Adipocyte (in vitro differentiated cells): ENCODE results near the gene TIMM23.
"Not testable (repeated sequence)": the region's sequence is repeated elsewhere in the genome, so short reads cannot be mapped to it uniquely, and the experiment has no call there.

ENCODE experiments used
- DNase-seq: peaks from one replicate; pipeline ENCODE4 v3.0.0-alpha.2; 2015; ENCODE audit warnings: low read depth
- H3K27me3 ChIP-seq: replicated peaks from 2 replicates; pipeline ENCODE4 v1.7.0; 2013; ENCODE audit warnings: mild to moderate bottlenecking, low read length, moderate library complexity; ENCODE audit not compliant: control insufficient read depth, insufficient read depth
- H3K36me3 ChIP-seq: 2 replicates; pipeline ENCODE4 v1.7.0; 2013; ENCODE audit warnings: low read length, mild to moderate bottlenecking, moderate library complexity; ENCODE audit not compliant: control insufficient read depth, insufficient read depth, severe bottlenecking
- H3K4me1 ChIP-seq: 2 replicates; pipeline ENCODE4 v1.7.0; 2013; ENCODE audit warnings: mild to moderate bottlenecking, low read length, moderate library complexity; ENCODE audit not compliant: control insufficient read depth, insufficient read depth
- H3K4me3 ChIP-seq: 2 replicates; pipeline ENCODE4 v1.7.0; 2013; ENCODE audit warnings: mild to moderate bottlenecking, low read length, moderate library complexity
- H3K9ac ChIP-seq: 2 replicates; pipeline ENCODE4 v1.7.0; 2013; ENCODE audit warnings: mild to moderate bottlenecking, low read length, moderate library complexity
- H3K9me3 ChIP-seq: 2 replicates; pipeline ENCODE4 v1.7.0; 2013; ENCODE audit warnings: mild to moderate bottlenecking, low read length, moderate library complexity; ENCODE audit not compliant: control insufficient read depth

The TIMM23 gene

DNA sequence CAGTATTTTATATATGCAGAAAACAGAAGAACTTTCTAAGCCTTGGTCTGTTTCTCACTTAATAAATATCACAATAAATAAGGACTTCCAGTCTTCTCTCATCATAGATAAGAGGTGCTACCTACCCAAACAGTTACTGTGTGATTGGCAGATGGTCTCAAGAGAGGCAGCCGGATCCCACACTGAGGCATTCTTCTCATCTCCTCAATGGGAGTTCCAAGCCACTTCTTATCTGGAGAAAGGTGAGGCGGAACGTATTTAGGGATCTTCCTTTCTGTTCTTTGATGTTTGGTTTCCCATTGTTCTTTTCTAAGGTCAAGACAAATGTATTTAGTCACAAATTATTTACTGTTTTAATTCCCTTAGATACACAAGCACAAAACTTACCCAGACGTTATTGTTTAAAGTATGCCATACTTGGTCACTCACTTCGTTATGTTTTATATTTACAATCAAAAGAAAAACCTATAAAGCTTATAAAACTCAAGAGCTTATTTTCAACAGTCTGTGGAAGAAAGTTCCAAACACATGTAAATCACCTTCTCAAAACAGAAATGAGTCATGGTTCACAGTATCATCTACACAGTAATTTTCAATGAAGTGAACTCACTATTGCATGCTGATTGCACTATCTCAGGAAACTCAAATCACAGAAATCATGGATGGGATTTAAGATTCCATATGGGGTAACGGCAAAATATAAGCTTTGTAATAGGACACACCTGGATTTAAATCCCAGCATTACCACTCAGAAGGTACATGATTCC lies 9.4 kb upstream of the TIMM23 start:
- H3K36me3 ChIP-seq = not testable (repeated sequence)

GRCh38 chr10:45971019-45971418 lies 1.3 kb upstream of the TIMM23 start:
- peaks cover 11% of the 10 kb centered on the region for H3K4me1 ChIP-seq
- H3K36me3 ChIP-seq, H3K9me3 ChIP-seq, DNase-seq, H3K27me3 ChIP-seq: not testable (repeated sequence)
- H3K4me3 ChIP-seq = peak overlapping the region; percentile 92
- H3K9ac ChIP-seq = peak overlapping the region; percentile 92

More for the DNA sequence above, 9.4 kb upstream of the TIMM23 start:
- DNase-seq, H3K27me3 ChIP-seq, H3K9ac ChIP-seq, H3K9me3 ChIP-seq, H3K4me3 ChIP-seq, H3K4me1 ChIP-seq: not testable (repeated sequence)

DNA sequence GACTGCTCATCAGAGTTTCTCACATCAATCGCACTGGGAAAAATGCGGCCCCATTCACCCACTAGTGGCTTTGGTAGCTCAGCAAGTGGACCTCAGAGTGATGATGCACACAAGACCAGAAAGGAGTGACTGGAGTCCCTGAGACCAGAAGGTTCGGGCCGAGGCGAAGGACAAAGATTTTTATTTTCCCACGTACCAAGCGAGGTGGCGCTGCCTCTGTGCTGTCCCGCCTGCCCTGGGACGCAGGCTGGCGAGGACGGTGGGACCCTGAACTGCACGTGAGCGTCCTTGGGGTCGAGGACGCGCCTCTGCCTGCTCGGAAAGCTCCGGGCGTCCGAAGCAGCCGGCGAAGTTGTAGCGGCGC lies 565 bp upstream of the TIMM23 start:
- not testable (repeated sequence) for H3K36me3 ChIP-seq, H3K9me3 ChIP-seq, H3K27me3 ChIP-seq
- peak overlapping the region; percentile 92 for H3K4me3 ChIP-seq
- peaks cover 11% of the 10 kb centered on the region for H3K4me1 ChIP-seq
- H3K9ac ChIP-seq = peak overlapping the region; percentile 92
- DNase-seq = peak; percentile 26

GRCh38 chr10:45972813-45973169 lies 502 bp downstream of the TIMM23 start:
- Histone ChIP-seq H3K36me3 (peaks cover 13% of the 10 kb centered on the region), H3K4me1 (peaks cover 11% of the 10 kb centered on the region), H3K9ac (peak overlapping the region; percentile 92), H3K4me3 (peak overlapping the region; percentile 92)
- H3K9me3 ChIP-seq, H3K27me3 ChIP-seq: not testable (repeated sequence)
- peak; percentile 39 for DNase-seq

DNA sequence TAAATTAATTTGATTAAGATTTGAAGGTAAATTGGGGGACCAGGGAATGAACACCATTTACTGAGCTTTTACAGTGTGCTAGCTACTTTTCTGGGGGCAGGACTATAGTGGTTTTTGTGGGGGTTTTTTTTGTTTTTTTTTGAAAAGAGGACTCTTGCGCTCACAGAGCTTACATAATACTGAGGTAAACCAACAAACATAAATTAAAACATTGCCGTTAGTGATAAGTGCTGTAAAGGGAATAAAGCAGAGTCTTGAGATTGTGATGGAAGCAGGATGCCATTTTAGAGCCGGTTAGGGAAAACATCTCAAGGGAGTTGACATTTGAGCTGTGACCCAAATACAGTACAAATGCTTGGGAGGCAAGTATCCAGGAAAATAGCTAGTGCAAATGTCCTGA lies 1.8 kb downstream of the TIMM23 start:
- Histone ChIP-seq H3K9ac (peak overlapping the region; percentile 29), H3K4me1 (peaks cover 11% of the 10 kb centered on the region), H3K4me3 (peak overlapping the region; percentile 92), H3K36me3 (peaks cover 16% of the 10 kb centered on the region)
- not testable (repeated sequence) for H3K9me3 ChIP-seq, DNase-seq, H3K27me3 ChIP-seq

GRCh38 chr10:45978554-45978953 lies 6.3 kb downstream of the TIMM23 start:
- H3K4me3 ChIP-seq, H3K4me1 ChIP-seq, H3K9me3 ChIP-seq, H3K27me3 ChIP-seq, H3K9ac ChIP-seq, DNase-seq: not testable (repeated sequence)
- peaks cover 18% of the 10 kb centered on the region for H3K36me3 ChIP-seq

GRCh38 chr10:45981367-45981766 lies 9.1 kb downstream of the TIMM23 start:
- peak; percentile 4 for DNase-seq
- H3K9ac ChIP-seq, H3K9me3 ChIP-seq, H3K4me3 ChIP-seq, H3K4me1 ChIP-seq, H3K27me3 ChIP-seq: not testable (repeated sequence)
- H3K36me3 ChIP-seq = peaks cover 26% of the 10 kb centered on the region

GRCh38 chr10:45983538-45984186 lies 11.4 kb downstream of the TIMM23 start:
- H3K4me3 ChIP-seq, H3K9me3 ChIP-seq, H3K9ac ChIP-seq, H3K27me3 ChIP-seq, H3K4me1 ChIP-seq: not testable (repeated sequence)
- DNase-seq = peak; percentile 69
- peaks cover 23% of the 10 kb centered on the region for H3K36me3 ChIP-seq

DNA sequence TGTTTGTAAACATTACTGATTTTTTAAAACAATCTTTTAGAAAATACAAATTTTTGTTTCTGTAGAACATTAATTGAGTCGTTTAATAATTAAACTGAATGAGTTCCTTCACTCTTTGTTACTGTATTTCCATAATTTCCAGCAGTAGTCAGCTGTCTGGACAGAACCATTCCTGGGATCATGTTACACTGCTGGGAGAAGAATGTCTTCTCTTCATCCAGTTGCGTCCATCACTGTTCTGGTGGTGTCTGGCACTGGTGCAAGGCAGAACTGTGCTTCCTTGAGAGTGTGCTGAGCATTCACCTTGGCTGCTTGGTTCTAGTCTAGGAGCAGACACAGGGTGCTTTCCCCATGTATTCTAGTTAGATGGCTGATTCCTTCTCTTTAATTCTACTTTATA lies 12.2 kb downstream of the TIMM23 start:
- H3K27me3 ChIP-seq, H3K4me1 ChIP-seq, H3K4me3 ChIP-seq, H3K9me3 ChIP-seq, H3K9ac ChIP-seq, DNase-seq: not testable (repeated sequence)
- H3K36me3 ChIP-seq = peaks cover 26% of the 10 kb centered on the region

GRCh38 chr10:45985590-45985989 lies 13.3 kb downstream of the TIMM23 start:
- H3K9ac ChIP-seq, DNase-seq, H3K9me3 ChIP-seq, H3K27me3 ChIP-seq, H3K4me1 ChIP-seq, H3K4me3 ChIP-seq: not testable (repeated sequence)
- H3K36me3 ChIP-seq = peaks cover 31% of the 10 kb centered on the region

DNA sequence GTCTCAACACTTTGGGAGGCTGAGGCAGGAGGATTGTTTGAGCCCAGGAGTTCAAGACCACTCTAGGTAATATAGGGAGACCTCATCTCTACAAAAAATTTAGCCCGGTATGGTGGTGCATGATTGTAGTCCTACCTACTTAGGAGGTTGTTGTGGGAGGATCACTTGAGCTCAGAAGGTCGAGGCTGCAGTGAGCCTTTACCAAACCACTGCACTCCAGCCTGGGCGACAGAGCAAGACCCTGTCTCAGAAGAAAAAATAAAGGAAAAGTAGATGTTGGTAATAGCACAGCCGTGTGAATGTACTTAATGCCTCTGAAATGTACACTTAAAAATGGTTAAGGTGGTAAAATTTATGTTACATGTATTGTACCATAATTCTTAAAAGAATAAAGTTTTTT lies 25.3 kb downstream of the TIMM23 start:
- no peak overlapping the region for H3K4me3 ChIP-seq
- H3K9me3 ChIP-seq = no peaks in the 10 kb centered on the region
- no peak overlapping the region for H3K9ac ChIP-seq
- no peak for DNase-seq
- no peaks in the 10 kb centered on the region for H3K27me3 ChIP-seq
- H3K36me3 ChIP-seq = peaks cover 50% of the 10 kb centered on the region
- H3K4me1 ChIP-seq = no peaks in the 10 kb centered on the region
